K562 (cell line): ENCODE data around the gene SSTR5. TPM values are rescaled to one million over a fixed set of nuclear protein-coding genes. Genes with fewer than 3 reads are reported as not detected.

ENCODE experiments used
- ATAC-seq: fragments of 200-7000 bp; cut with Tn5 transposase; 3 replicates; pipeline ENCODE4 v1.9.1; 2020; ENCODE audit warnings: moderate library complexity
- BruUV-seq: library from RNA; stranded (reverse); fragments of 400-500 nt; replicated peaks from 2 replicates; lab custom pipeline; 2021; lab: Mats Ljungman, UMichigan
- CTCF ChIA-PET: fragments of 300-600 bp; formaldehyde crosslinking; extraction: SDS; loops from one replicate; lab custom pipeline; 2021; ENCODE audit warnings: low intra/inter-chr PET ratio; lab: Yijun Ruan, JAX
- POLR2A ChIA-PET: fragments of 300-600, 350-650 bp; sonication (Branson Sonifier 250); formaldehyde crosslinking; extraction: SDS; loops from one replicate; lab custom pipeline; 2021; ENCODE audit warnings: antibody characterized with exemption, inconsistent platforms; lab: Yijun Ruan, JAX
- DNase-seq, 4 experiments: peaks; one replicate each; pipeline versions ENCODE4 v3.0.0 to v3.0.0-alpha.2; 2011 to 2018; ENCODE audit warnings: low spot score in 3 of 4, mixed read lengths in 3 of 4; ENCODE audit errors: extremely low read depth in 1 of 4
- FAIRE-seq: peaks from 2 replicates; lab custom pipeline; 2011; peaks lifted over from hg19 to GRCh38; lab: Jason Lieb, UNC
- H2AFZ ChIP-seq: 2 replicates; pipeline ENCODE4 v1.6.0; 2011; ENCODE audit warnings: low read depth, low read length, control low read depth, inconsistent platforms
- H3K27ac ChIP-seq: fragments of 200-600 bp; 3 replicates; pipeline ENCODE4 v1.8.0; 2011; ENCODE audit warnings: low read depth, mild to moderate bottlenecking, control low read depth, inconsistent platforms, low read length, moderate library complexity, mixed read lengths; ENCODE audit errors: extremely low read depth
- H3K27me3 ChIP-seq, 2 experiments: fragments of 300-600 bp in 1 of 2; 2 replicates in 1 of 2; 3 replicates in 1 of 2; pipeline versions ENCODE4 v1.6.0 to v1.8.0; 2011; ENCODE audit warnings: inconsistent platforms in 2 of 2, low read length in 2 of 2, mild to moderate bottlenecking in 1 of 2, mixed read lengths in 1 of 2, moderate library complexity in 1 of 2; ENCODE audit not compliant: control insufficient read depth in 2 of 2, insufficient read depth in 2 of 2
- H3K36me3 ChIP-seq: fragments of 300-600 bp; 3 replicates; pipeline ENCODE4 v1.8.0; 2011; ENCODE audit warnings: mild to moderate bottlenecking, low read length, inconsistent platforms; ENCODE audit not compliant: control insufficient read depth, insufficient read depth
- H3K4me1 ChIP-seq, 2 experiments: fragments of 200-600 bp in 1 of 2; replicated peaks in 1 of 2; 2 replicates in 1 of 2; 3 replicates in 1 of 2; pipeline versions ENCODE4 v1.5.1 to v1.8.0; 2011; ENCODE audit warnings: inconsistent platforms in 2 of 2, low read length in 2 of 2, mild to moderate bottlenecking in 1 of 2, mixed read lengths in 1 of 2, moderate library complexity in 1 of 2; ENCODE audit not compliant: control insufficient read depth in 2 of 2, insufficient read depth in 2 of 2
- H3K4me2 ChIP-seq: 2 replicates; pipeline ENCODE4 v1.6.1; 2011; ENCODE audit warnings: low read length, control low read depth, inconsistent platforms, mixed read lengths; ENCODE audit not compliant: insufficient read depth
- H3K4me3 ChIP-seq: fragments of 200-600 bp; sonication (generic), shearing (Covaris generic); 2 replicates; pipeline ENCODE4 v1.5.1; 2016; ENCODE audit warnings: control low read depth, inconsistent platforms
- H3K79me2 ChIP-seq: fragments of 200-600 bp; 3 replicates; pipeline ENCODE4 v1.8.0; 2011; ENCODE audit warnings: low read length, inconsistent platforms; ENCODE audit not compliant: control insufficient read depth, insufficient read depth
- H3K9ac ChIP-seq, 2 experiments: 2 replicates each; pipeline versions ENCODE4 v1.6.0 to v1.6.1; 2011; ENCODE audit warnings: low read depth in 2 of 2, low read length in 2 of 2, control low read depth in 1 of 2, inconsistent platforms in 1 of 2, mild to moderate bottlenecking in 1 of 2, mixed read lengths in 1 of 2; ENCODE audit not compliant: insufficient read depth in 1 of 2
- H3K9me1 ChIP-seq: one replicate; pipeline ENCODE4 v1.6.0; 2011; ENCODE audit warnings: inconsistent platforms, mild to moderate bottlenecking, low read length, moderate library complexity; ENCODE audit not compliant: control insufficient read depth, insufficient read depth
- H3K9me3 ChIP-seq: replicated peaks from 2 replicates; pipeline ENCODE4 v1.5.1; 2011; ENCODE audit warnings: low read depth, low read length, inconsistent platforms; ENCODE audit not compliant: control insufficient read depth, insufficient read depth
- H4K20me1 ChIP-seq: replicated peaks from 2 replicates; pipeline ENCODE4 v1.6.1; 2011; ENCODE audit warnings: low read length, inconsistent platforms, mixed read lengths; ENCODE audit not compliant: control insufficient read depth, insufficient read depth
- PRPF4 ChIP-seq: fragments of 200-400 bp; formaldehyde crosslinking; IDR thresholded peaks from one replicate; pipeline ENCODE4 v1.6.1; 2017; ENCODE audit warnings: low read length, low read depth, mild to moderate bottlenecking; ENCODE audit not compliant: insufficient read depth, poor library complexity, severe bottlenecking
- WGBS: fragments of 100-300 bp; shearing (Covaris generic); methylation state at CpG from one replicate; pipeline ENCODE4 v1.1.6; 2016; ENCODE audit warnings: low coverage, mixed read lengths; ENCODE audit not compliant: insufficient coverage; ENCODE audit errors: missing lambda C conversion rate; 5-methylcytosine and 5-hydroxymethylcytosine counted together
- in situ Hi-C: fragments of 300-500 bp; cut with MboI; formaldehyde crosslinking; loops from 4 replicates; pipeline ENCODE4 v1.15.0; 2018; ENCODE audit warnings: inconsistent platforms, mixed read lengths
- intact Hi-C: fragments of 100-400 bp; cut with micrococcal nuclease; formaldehyde crosslinking; loops from 2 replicates; pipeline ENCODE4 v1.14.2; 2022
- polyA plus RNA-seq, 8 experiments: library from polyadenylated mRNA; depleted of rRNA in 4 of 8; stranded (reverse) in 5 of 8; unstranded in 3 of 8; fragments of >200 nt; fragmentation: Nextera tagmentation in 2 of 8; fragmentation: Illumina TruSeq in 1 of 8; extraction: Ambion mirVana in 2 of 8; extraction: Trizol in 1 of 8; gene quantifications; 2 replicates each; pipeline versions ENCODE4 v1.2.1 to v1.2.3, GENCODE V29; 2011 to 2014; ENCODE audit warnings: inconsistent platforms in 1 of 8, missing spikeins in 1 of 8
- total RNA-seq, 7 experiments: library from RNA; depleted of rRNA in 6 of 7; stranded (reverse); fragments of >200 nt in 6 of 7; fragmentation: Illumina TruSeq in 2 of 7; extraction: Trizol in 2 of 7; gene quantifications; 2 replicates each; pipeline versions ENCODE4 v1.2.1 to v1.2.3, GENCODE V29; 2011 to 2021; ENCODE audit warnings: low replicate concordance in 1 of 7
- TF ChIP-seq, protein P1 (sequence below), 2 experiments: IDR thresholded peaks; 2 replicates each; pipeline ENCODE4 v1.6.1; 2012; ENCODE audit warnings: improper control_type of control experiment in 2 of 2, low read depth in 2 of 2, low read length in 2 of 2, borderline replicate concordance in 1 of 2

Gene SSTR5
- total and polyA plus RNA-seq, 9 of the 15 experiments (the other 6 are each of a cell fraction or from before 2014, with no cell fraction given): not detected

GRCh38 chr16:1060416-1061340, 11.9 kb upstream of the SSTR5 start:
- CTCF ChIA-PET: no interaction called here
- Histone ChIP-seq H3K9ac (no peak overlapping the region), H3K4me1 (peaks cover 0 to 29% of the 10 kb centered on the region in 2 experiments; a peak in 2 of 5 replicates), H3K36me3 (no peaks in the 10 kb centered on the region), H3K79me2 (no peaks in the 10 kb centered on the region), H3K9me3 (no peaks in the 10 kb centered on the region), H3K27ac (no peak overlapping the region), H3K4me2 (no peak overlapping the region), H3K9me1 (no peaks in the 10 kb centered on the region), H2AFZ (no peak overlapping the region), H3K4me3 (no peak overlapping the region), H3K27me3 (peaks cover 15 to 52% of the 10 kb centered on the region in 2 experiments), H4K20me1 (0 out of 2 replicates have a peak, but pooled peaks cover 7% of the 10 kb centered on the region)
- ATAC-seq (no peak), DNase-seq (no peak), FAIRE-seq (no peak)
- intact Hi-C loops: no loop called here
- BruUV-seq: no TSS peak
- TF ChIP-seq, protein P1, sequence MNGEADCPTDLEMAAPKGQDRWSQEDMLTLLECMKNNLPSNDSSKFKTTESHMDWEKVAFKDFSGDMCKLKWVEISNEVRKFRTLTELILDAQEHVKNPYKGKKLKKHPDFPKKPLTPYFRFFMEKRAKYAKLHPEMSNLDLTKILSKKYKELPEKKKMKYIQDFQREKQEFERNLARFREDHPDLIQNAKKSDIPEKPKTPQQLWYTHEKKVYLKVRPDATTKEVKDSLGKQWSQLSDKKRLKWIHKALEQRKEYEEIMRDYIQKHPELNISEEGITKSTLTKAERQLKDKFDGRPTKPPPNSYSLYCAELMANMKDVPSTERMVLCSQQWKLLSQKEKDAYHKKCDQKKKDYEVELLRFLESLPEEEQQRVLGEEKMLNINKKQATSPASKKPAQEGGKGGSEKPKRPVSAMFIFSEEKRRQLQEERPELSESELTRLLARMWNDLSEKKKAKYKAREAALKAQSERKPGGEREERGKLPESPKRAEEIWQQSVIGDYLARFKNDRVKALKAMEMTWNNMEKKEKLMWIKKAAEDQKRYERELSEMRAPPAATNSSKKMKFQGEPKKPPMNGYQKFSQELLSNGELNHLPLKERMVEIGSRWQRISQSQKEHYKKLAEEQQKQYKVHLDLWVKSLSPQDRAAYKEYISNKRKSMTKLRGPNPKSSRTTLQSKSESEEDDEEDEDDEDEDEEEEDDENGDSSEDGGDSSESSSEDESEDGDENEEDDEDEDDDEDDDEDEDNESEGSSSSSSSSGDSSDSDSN (IDR thresholded peaks at IDR 0.05; ENCODE audit: borderline replicate concordance in 1 of 2, low read depth in 2 of 2, low read length in 2 of 2): 0 out of 4 replicates have a peak, but pooled peaks of 1 of the 2 experiments have one; percentile 23
- no peak for TF ChIP-seq PRPF4
- in situ Hi-C loops: no loop called here
- POLR2A ChIA-PET: interaction anchor here (0.6 to 0.8 kb wide), 3 partner anchors 15 to 241 kb away, joined by 3 read pairs; no protein-coding TSS in a partner anchor
- 6% methylated on average over 40 of the region's 42 CpGs for WGBS
